Stimulated activated CD8-positive, alpha-beta memory T cell treated with anti-CD3 and anti-CD28 coated beads, Interleukin-15, amount 100 ng/mL, for 48 hours (primary cell): ENCODE measurements around the gene GNB1L.

Source experiments
- DNase-seq, 2 donors: peaks; one replicate each; pipeline ENCODE4 v3.0.0-alpha.2; 2020; ENCODE audit warnings: low read depth in 2 of 2

GNB1L gene

GRCh38 chr22:19750507-19751490 is 103.9 kb downstream of the GNB1L start:
- no peak for DNase-seq

GRCh38 chr22:19749876-19750275 is 104.8 kb downstream of the GNB1L start:
- DNase-seq, result no peak

- no peak for DNase-seq
Observed at GRCh38 chr22:19748991-19749664, 105.5 kb downstream of the GNB1L start.

GRCh38 chr22:19748139-19748538 is 106.5 kb downstream of the GNB1L start:
- no peak for DNase-seq

- no peak for DNase-seq
Observed at GRCh38 chr22:19747551-19747950, 107.1 kb downstream of the GNB1L start.

- no peak for DNase-seq
Observed at GRCh38 chr22:19746726-19747125, 107.9 kb downstream of the GNB1L start.

- no peak for DNase-seq
Observed at GRCh38 chr22:19745155-19746101, 109.2 kb downstream of the GNB1L start.

GRCh38 chr22:19744350-19745006 is 110.2 kb downstream of the GNB1L start:
- DNase-seq, result no peak

GRCh38 chr22:19743651-19744050 is 111.0 kb downstream of the GNB1L start:
- DNase-seq, result no peak

- no peak for DNase-seq
Observed at GRCh38 chr22:19743081-19743480, 111.6 kb downstream of the GNB1L start.

GRCh38 chr22:19742160-19743066 is 112.3 kb downstream of the GNB1L start:
- DNase-seq, result no peak

- DNase-seq, result no peak
Observed at GRCh38 chr22:19741053-19741452, 113.6 kb downstream of the GNB1L start.

- no peak for DNase-seq
Observed at GRCh38 chr22:19740586-19740985, 114.1 kb downstream of the GNB1L start.

- DNase-seq, result no peak
Observed at GRCh38 chr22:19739911-19740449, 114.7 kb downstream of the GNB1L start.

GRCh38 chr22:19739448-19739895 is 115.2 kb downstream of the GNB1L start:
- DNase-seq, result no peak

GRCh38 chr22:19738664-19739447 is 115.8 kb downstream of the GNB1L start:
- DNase-seq, result no peak

- DNase-seq, result no peak
Observed at GRCh38 chr22:19737846-19738663, 116.6 kb downstream of the GNB1L start.
